ENCODE results near the gene MEI1. TPM values are rescaled to one million over a fixed set of nuclear protein-coding genes. Genes with fewer than 3 reads are reported as not detected.
"Not testable (repeated sequence)": the region's sequence is repeated elsewhere in the genome, so short reads cannot be mapped to it uniquely, and the experiment has no call there.

The MEI1 gene
- total RNA-seq, 1 donor from 2014 or later = not detected

DNA sequence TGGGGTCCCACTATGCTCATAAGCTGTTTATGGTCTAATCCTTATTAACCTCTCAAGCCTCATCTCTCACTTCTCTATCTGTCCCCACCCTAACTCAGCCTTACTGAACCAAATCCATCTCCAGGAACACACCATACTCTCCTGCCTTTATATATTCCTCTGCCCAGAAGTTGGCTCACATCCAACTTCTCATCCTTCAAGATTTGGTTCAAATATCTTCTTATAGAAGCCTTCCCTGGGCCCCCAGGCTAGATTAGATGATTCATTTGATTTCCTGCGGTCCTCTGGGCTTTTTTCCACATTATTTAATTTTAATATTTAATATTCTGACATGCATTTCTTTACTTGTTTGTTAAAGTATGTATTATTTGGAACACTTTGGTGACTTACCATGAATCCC, 23.2 kb downstream of the MEI1 start:
- TF ChIP-seq, protein P1, sequence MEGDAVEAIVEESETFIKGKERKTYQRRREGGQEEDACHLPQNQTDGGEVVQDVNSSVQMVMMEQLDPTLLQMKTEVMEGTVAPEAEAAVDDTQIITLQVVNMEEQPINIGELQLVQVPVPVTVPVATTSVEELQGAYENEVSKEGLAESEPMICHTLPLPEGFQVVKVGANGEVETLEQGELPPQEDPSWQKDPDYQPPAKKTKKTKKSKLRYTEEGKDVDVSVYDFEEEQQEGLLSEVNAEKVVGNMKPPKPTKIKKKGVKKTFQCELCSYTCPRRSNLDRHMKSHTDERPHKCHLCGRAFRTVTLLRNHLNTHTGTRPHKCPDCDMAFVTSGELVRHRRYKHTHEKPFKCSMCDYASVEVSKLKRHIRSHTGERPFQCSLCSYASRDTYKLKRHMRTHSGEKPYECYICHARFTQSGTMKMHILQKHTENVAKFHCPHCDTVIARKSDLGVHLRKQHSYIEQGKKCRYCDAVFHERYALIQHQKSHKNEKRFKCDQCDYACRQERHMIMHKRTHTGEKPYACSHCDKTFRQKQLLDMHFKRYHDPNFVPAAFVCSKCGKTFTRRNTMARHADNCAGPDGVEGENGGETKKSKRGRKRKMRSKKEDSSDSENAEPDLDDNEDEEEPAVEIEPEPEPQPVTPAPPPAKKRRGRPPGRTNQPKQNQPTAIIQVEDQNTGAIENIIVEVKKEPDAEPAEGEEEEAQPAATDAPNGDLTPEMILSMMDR (IDR thresholded peaks at IDR 0.05) = no peak
- Mint-ChIP-seq H3K4me3 (ENCODE audit: unreplicated experiment) (no peak overlapping the region), H3K27ac (ENCODE audit: unreplicated experiment) (no peak overlapping the region), H3K9me3 (ENCODE audit: unreplicated experiment) (no peaks in the 10 kb centered on the region), H3K27me3 (ENCODE audit: unreplicated experiment) (peaks cover 6% of the 10 kb centered on the region), H3K36me3 (ENCODE audit: unreplicated experiment) (no peaks in the 10 kb centered on the region), H3K4me1 (ENCODE audit: unreplicated experiment) (no peaks in the 10 kb centered on the region)
- no peak for DNase-seq (ENCODE audit: extremely low spot score, unreplicated experiment)

DNA sequence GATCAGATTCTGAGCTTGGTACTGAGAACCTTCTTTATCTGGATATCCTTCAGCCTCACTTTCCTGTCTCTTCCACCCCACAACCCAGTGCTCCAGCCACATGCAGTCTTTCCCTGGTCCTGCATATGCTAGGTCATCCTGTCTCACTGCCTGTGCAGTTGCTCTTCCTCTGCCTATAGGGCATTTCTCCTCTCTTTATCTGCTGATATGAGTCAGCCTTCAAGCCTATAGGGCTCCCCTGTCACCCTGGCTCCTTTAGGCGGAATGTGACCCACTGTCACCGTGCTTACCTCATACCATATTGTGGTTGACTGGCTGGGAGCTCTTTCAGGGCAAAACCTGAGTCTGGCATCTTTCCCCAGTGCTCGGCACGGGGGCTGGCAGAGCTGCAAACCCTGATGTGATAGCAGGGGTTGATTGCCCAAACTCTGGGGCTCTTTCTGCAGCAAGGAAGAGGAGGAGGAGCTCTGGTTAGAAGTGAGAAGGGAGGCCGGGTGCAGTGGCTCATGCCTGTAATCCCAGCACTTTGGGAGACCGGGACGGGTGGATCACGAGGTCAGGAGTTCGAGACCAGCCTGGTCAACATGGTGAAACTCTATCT, 26.3 kb downstream of the MEI1 start:
- Mint-ChIP-seq H3K27me3 (ENCODE audit: unreplicated experiment) (no peaks in the 10 kb centered on the region), H3K4me3 (ENCODE audit: unreplicated experiment) (no peak overlapping the region), H3K9me3 (ENCODE audit: unreplicated experiment) (no peaks in the 10 kb centered on the region), H3K4me1 (ENCODE audit: unreplicated experiment) (no peaks in the 10 kb centered on the region), H3K36me3 (ENCODE audit: unreplicated experiment) (no peaks in the 10 kb centered on the region), H3K27ac (ENCODE audit: unreplicated experiment) (no peak overlapping the region)
- TF ChIP-seq, protein P1 (IDR thresholded peaks at IDR 0.05) = no peak
- DNase-seq (ENCODE audit: extremely low spot score, unreplicated experiment) = no peak

DNA sequence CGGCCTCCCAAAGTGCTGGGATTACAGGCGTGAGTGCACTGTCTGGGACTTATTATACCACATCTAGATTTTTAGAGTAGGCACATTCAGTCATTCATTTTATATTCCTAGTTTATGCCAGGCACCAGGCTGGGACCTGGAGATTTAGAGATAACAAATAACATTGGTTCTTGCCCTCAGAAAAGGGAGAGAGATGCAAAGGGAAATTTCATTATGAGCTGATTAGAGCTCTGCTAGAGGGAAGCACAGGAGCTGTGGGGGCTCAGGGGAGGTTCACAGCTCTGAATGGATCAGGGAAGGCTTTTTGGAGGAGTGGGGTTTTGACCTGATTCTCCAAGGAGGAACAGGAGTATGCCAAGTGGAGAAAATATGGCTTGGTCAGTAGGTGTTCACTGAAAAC, 32.3 kb downstream of the MEI1 start:
- no peaks in the 10 kb centered on the region for H3K36me3 Mint-ChIP-seq (ENCODE audit: unreplicated experiment)
- H3K4me3 Mint-ChIP-seq (ENCODE audit: unreplicated experiment) = no peak overlapping the region
- H3K4me1 Mint-ChIP-seq (ENCODE audit: unreplicated experiment) = no peaks in the 10 kb centered on the region
- TF ChIP-seq, protein P1 (IDR thresholded peaks at IDR 0.05) = no peak
- no peak overlapping the region for H3K27ac Mint-ChIP-seq (ENCODE audit: unreplicated experiment)
- no peaks in the 10 kb centered on the region for H3K27me3 Mint-ChIP-seq (ENCODE audit: unreplicated experiment)
- no peak for DNase-seq (ENCODE audit: extremely low spot score, unreplicated experiment)
- H3K9me3 Mint-ChIP-seq (ENCODE audit: unreplicated experiment) = no peaks in the 10 kb centered on the region

DNA sequence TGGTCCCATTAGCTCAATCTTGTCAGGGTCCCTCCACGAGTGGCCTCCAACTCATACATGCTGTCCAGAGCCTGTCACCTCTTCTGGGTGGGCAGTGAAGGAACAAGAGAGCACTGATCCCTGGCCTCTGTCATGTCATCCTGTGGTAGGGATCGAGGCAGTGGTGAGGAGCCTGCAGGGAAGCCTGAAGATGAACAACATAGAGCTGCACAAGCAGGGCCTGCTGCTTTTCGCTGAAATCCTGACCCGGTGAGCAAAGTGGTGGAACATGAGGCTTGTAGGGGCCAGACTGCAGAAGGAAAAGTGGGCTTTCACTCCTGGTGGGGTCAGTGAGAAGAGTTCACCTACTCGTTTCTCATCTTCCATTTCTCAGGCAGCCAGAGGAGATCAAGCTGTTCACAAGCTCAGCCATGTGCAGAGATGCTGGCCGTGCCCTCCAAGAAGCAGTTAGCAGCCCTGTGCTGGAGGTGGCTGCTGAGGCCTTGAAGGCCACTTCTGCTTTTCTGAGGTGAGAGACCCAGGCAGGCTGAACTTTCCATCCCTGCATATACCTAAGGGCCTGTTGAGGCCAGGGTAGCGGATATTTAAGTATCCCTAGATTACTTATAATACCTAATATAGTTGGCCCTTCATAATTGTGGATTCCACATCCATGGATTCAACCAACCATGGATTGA, 32.9 kb downstream of the MEI1 start:
- no peaks in the 10 kb centered on the region for H3K9me3 Mint-ChIP-seq (ENCODE audit: unreplicated experiment)
- H3K27me3 Mint-ChIP-seq (ENCODE audit: unreplicated experiment) = no peaks in the 10 kb centered on the region
- DNase-seq (ENCODE audit: extremely low spot score, unreplicated experiment) = no peak
- H3K36me3 Mint-ChIP-seq (ENCODE audit: unreplicated experiment) = no peaks in the 10 kb centered on the region
- no peaks in the 10 kb centered on the region for H3K4me1 Mint-ChIP-seq (ENCODE audit: unreplicated experiment)
- no peak overlapping the region for H3K4me3 Mint-ChIP-seq (ENCODE audit: unreplicated experiment)
- TF ChIP-seq, protein P1 (IDR thresholded peaks at IDR 0.05) = no peak
- H3K27ac Mint-ChIP-seq (ENCODE audit: unreplicated experiment) = no peak overlapping the region

DNA sequence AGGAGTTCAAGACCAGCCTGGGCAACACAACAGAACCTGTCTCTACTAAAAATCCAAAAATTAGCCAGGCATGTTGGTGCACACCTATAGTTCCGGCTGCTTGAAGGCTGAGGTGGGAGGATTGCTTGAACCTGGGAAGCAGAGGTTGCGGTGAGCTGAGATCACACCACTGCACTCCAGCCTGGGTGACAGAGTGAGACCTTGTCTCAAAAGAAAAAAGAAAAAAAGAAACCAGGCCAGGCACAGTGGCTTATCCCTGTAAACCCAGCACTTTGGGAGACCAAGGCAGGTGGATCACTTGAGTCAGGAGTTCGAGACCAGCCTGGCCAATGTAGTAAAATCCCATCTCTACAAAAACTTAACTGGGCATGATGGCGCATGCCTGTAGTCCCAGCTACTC, 33.9 kb downstream of the MEI1 start:
- not testable (repeated sequence) for H3K4me3 Mint-ChIP-seq (ENCODE audit: unreplicated experiment); H3K4me1 Mint-ChIP-seq (ENCODE audit: unreplicated experiment); H3K27me3 Mint-ChIP-seq (ENCODE audit: unreplicated experiment); H3K27ac Mint-ChIP-seq (ENCODE audit: unreplicated experiment); H3K36me3 Mint-ChIP-seq (ENCODE audit: unreplicated experiment); H3K9me3 Mint-ChIP-seq (ENCODE audit: unreplicated experiment); DNase-seq (ENCODE audit: extremely low spot score, unreplicated experiment)

Measured in osteocyte (in vitro differentiated cells).